ENCODE data around the gene CNTN5. TPM values are rescaled to one million over a fixed set of nuclear protein-coding genes. Genes with fewer than 3 reads are reported as not detected.
A peak's percentile ranks its signal among the peaks of the same experiment; 100 is the strongest.

Gene CNTN5
- total RNA-seq, 2 donors from 2014 or later, result 1.4 to 3.3 TPM

GRCh38 chr11:99260696-99261095, 239.9 kb downstream of the CNTN5 start:
- 90% methylated on average over 1 of the region's 1 CpG; no CpG with 5 or more reads in 1 of the 2 experiments for WGBS, 2 experiments (ENCODE audit: insufficient coverage in 1 of 2, insufficient read length in 1 of 2)
- no peak overlapping the region for H3K27ac ChIP-seq (ENCODE audit: low read depth, low read length)
- no peak overlapping the region for H3K9ac ChIP-seq (ENCODE audit: extremely low read depth, low read length, poor library complexity, severe bottlenecking)
- TF ChIP-seq, protein P1, sequence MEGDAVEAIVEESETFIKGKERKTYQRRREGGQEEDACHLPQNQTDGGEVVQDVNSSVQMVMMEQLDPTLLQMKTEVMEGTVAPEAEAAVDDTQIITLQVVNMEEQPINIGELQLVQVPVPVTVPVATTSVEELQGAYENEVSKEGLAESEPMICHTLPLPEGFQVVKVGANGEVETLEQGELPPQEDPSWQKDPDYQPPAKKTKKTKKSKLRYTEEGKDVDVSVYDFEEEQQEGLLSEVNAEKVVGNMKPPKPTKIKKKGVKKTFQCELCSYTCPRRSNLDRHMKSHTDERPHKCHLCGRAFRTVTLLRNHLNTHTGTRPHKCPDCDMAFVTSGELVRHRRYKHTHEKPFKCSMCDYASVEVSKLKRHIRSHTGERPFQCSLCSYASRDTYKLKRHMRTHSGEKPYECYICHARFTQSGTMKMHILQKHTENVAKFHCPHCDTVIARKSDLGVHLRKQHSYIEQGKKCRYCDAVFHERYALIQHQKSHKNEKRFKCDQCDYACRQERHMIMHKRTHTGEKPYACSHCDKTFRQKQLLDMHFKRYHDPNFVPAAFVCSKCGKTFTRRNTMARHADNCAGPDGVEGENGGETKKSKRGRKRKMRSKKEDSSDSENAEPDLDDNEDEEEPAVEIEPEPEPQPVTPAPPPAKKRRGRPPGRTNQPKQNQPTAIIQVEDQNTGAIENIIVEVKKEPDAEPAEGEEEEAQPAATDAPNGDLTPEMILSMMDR (conservative IDR thresholded peaks at IDR 0.05), result no peak
- peaks cover 4% of the 10 kb centered on the region for H3K4me1 ChIP-seq (ENCODE audit: control insufficient read depth, insufficient read depth, low read length)
- H3K27me3 Mint-ChIP-seq (ENCODE audit: insufficient read depth), result no peaks in the 10 kb centered on the region
- H3K9me3 ChIP-seq (ENCODE audit: control insufficient read depth, low read length), result no peaks in the 10 kb centered on the region
- no peaks in the 10 kb centered on the region for H3K4me1 Mint-ChIP-seq
- H3K9me3 Mint-ChIP-seq, result no peaks in the 10 kb centered on the region
- H3K36me3 Mint-ChIP-seq (ENCODE audit: low read depth), result no peaks in the 10 kb centered on the region
- no peak for DNase-seq
- no peaks in the 10 kb centered on the region for H3K36me3 ChIP-seq (ENCODE audit: control insufficient read depth, insufficient read depth, low read length)
- H3K27ac Mint-ChIP-seq, result no peak overlapping the region
- no peak overlapping the region for H3K4me3 Mint-ChIP-seq
- H3K27me3 ChIP-seq (ENCODE audit: control insufficient read depth, insufficient read depth, low read length, poor library complexity, severe bottlenecking), result no peaks in the 10 kb centered on the region
- no peak overlapping the region for H3K4me3 ChIP-seq (ENCODE audit: low read length)

DNA sequence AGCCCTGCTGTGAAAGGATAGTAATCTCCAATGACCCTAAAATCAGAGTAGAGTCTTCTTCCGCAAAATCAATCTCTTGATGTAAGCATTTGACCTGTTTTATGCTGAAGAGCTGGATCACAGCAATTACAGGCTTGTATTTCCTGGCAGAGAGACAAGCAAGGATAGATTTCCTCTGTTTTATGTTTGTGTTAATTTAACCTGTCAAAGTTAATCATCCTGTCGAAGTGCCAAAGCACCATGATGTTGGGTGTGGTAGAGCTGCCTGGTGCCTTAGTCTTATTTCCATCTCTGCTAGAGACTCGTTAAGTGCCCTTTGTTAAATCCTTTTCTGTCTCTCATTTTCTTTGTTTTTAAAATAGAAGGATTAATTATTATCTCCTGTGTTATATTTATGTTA, 248.1 kb downstream of the CNTN5 start:
- H3K9me3 ChIP-seq (ENCODE audit: control insufficient read depth, low read length), result no peaks in the 10 kb centered on the region
- H3K4me3 Mint-ChIP-seq, result no peak overlapping the region
- peaks cover 8% of the 10 kb centered on the region for H3K4me1 Mint-ChIP-seq
- H3K27me3 Mint-ChIP-seq (ENCODE audit: insufficient read depth), result no peaks in the 10 kb centered on the region
- WGBS, 2 experiments (ENCODE audit: insufficient coverage in 1 of 2, insufficient read length in 1 of 2), result 84 to 100% methylated on average over 1 to 3 of the region's 3 CpGs
- H3K9me3 Mint-ChIP-seq, result no peaks in the 10 kb centered on the region
- no peak for DNase-seq
- no peaks in the 10 kb centered on the region for H3K4me1 ChIP-seq (ENCODE audit: control insufficient read depth, insufficient read depth, low read length)
- no peaks in the 10 kb centered on the region for H3K27me3 ChIP-seq (ENCODE audit: control insufficient read depth, insufficient read depth, low read length, poor library complexity, severe bottlenecking)
- TF ChIP-seq, protein P1 (conservative IDR thresholded peaks at IDR 0.05), result no peak
- H3K4me3 ChIP-seq (ENCODE audit: low read length), result no peak overlapping the region
- no peak overlapping the region for H3K27ac ChIP-seq (ENCODE audit: low read depth, low read length)
- no peaks in the 10 kb centered on the region for H3K36me3 Mint-ChIP-seq (ENCODE audit: low read depth)
- no peak overlapping the region for H3K9ac ChIP-seq (ENCODE audit: extremely low read depth, low read length, poor library complexity, severe bottlenecking)
- no peaks in the 10 kb centered on the region for H3K36me3 ChIP-seq (ENCODE audit: control insufficient read depth, insufficient read depth, low read length)
- no peak overlapping the region for H3K27ac Mint-ChIP-seq

- Mint-ChIP-seq H3K4me3 (no peak overlapping the region), H3K9me3 (no peaks in the 10 kb centered on the region), H3K27ac (no peak overlapping the region), H3K27me3 (ENCODE audit: insufficient read depth) (no peaks in the 10 kb centered on the region), H3K36me3 (ENCODE audit: low read depth) (no peaks in the 10 kb centered on the region), H3K4me1 (peaks cover 8% of the 10 kb centered on the region)
- DNase-seq, result peak; percentile 80
- no peaks in the 10 kb centered on the region for H3K27me3 ChIP-seq (ENCODE audit: control insufficient read depth, insufficient read depth, low read length, poor library complexity, severe bottlenecking)
- H3K9me3 ChIP-seq (ENCODE audit: control insufficient read depth, low read length), result no peaks in the 10 kb centered on the region
- no peaks in the 10 kb centered on the region for H3K36me3 ChIP-seq (ENCODE audit: control insufficient read depth, insufficient read depth, low read length)
- H3K9ac ChIP-seq (ENCODE audit: extremely low read depth, low read length, poor library complexity, severe bottlenecking), result no peak overlapping the region
- TF ChIP-seq, protein P1 (conservative IDR thresholded peaks at IDR 0.05), result no peak
- H3K4me3 ChIP-seq (ENCODE audit: low read length), result no peak overlapping the region
- H3K4me1 ChIP-seq (ENCODE audit: control insufficient read depth, insufficient read depth, low read length), result no peaks in the 10 kb centered on the region
- 68 to 78% methylated on average over 4 to 5 of the region's 5 CpGs for WGBS, 2 experiments (ENCODE audit: insufficient coverage in 1 of 2, insufficient read length in 1 of 2)
- H3K27ac ChIP-seq (ENCODE audit: low read depth, low read length), result no peak overlapping the region
Measured at GRCh38 chr11:99271527-99271926, 250.8 kb downstream of the CNTN5 start.
